RWPE1 (cell line): ENCODE data around the gene SNX11.

Experiments
- CTCF ChIA-PET: fragments of 350-600 bp; sonication (Branson Sonifier 250); formaldehyde crosslinking; extraction: SDS; loops from one replicate; lab custom pipeline; 2021; lab: Yijun Ruan, JAX
- POLR2A ChIA-PET: fragments of 400-600 bp; formaldehyde crosslinking; extraction: SDS; loops from one replicate; lab custom pipeline; 2020; ENCODE audit warnings: antibody characterized with exemption; ENCODE audit not compliant: low non-redundant PET; lab: Yijun Ruan, JAX
- DNase-seq: peaks from one replicate; pipeline ENCODE4 v3.0.0; 2012; ENCODE audit warnings: low spot score
- H3K27ac ChIP-seq: fragments of 450-650 bp; 2 replicates; pipeline ENCODE4 v1.5.1; 2017
- TF ChIP-seq, protein P1 (sequence below): fragments of 450-650 bp; conservative IDR thresholded peaks from 2 replicates; pipeline ENCODE4 v1.5.1; 2017; ENCODE audit warnings: low read depth, mild to moderate bottlenecking

Gene SNX11

GRCh38 chr17:48153691-48154358, 46.3 kb downstream of the SNX11 start:
- ChIA-PET CTCF (interaction anchor here (0.5 to 1.0 kb wide), 4 partner anchors 12 to 595 kb away, joined by 3 to 4 read pairs (median 3); no protein-coding TSS in a partner anchor), POLR2A (no interaction called here)
- TF ChIP-seq, protein P1, sequence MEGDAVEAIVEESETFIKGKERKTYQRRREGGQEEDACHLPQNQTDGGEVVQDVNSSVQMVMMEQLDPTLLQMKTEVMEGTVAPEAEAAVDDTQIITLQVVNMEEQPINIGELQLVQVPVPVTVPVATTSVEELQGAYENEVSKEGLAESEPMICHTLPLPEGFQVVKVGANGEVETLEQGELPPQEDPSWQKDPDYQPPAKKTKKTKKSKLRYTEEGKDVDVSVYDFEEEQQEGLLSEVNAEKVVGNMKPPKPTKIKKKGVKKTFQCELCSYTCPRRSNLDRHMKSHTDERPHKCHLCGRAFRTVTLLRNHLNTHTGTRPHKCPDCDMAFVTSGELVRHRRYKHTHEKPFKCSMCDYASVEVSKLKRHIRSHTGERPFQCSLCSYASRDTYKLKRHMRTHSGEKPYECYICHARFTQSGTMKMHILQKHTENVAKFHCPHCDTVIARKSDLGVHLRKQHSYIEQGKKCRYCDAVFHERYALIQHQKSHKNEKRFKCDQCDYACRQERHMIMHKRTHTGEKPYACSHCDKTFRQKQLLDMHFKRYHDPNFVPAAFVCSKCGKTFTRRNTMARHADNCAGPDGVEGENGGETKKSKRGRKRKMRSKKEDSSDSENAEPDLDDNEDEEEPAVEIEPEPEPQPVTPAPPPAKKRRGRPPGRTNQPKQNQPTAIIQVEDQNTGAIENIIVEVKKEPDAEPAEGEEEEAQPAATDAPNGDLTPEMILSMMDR, result peak; percentile 32
- no peak overlapping the region for H3K27ac ChIP-seq
- peak; percentile 42 for DNase-seq

DNA sequence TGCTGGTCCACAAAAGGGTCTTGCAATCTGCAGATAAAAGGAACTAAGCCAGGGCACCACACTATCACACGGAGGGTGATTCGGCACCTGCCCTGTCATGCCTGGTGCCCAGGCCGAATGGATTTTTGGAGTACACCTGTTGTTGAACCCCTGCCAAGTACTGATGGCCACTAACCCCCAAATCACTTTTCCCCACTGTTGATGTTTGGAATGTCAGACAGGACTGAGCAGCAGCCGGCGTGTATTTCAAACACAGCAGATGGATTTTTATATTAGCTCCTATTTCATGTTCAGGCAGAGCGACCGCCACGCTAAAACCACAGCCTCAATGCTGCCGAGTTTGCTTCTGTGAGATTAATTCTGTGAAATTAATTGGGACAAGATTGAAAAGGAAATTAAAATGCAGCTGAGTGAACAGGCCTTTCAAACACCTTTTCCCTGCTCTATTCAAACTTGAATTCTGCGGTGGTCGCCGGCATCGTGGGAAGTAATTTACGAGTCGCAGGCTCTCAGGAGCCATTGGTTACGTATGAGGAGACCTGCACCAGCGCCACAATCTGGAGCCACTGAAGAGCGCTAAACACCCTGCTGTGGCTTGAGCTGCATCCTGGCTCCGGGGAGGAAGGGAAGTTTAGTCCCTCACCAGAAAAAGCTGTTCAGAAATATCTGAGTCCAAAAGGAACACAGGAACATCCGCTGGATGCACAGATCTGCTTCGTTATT, 48.5 kb downstream of the SNX11 start:
- TF ChIP-seq, protein P1, result no peak
- ChIA-PET POLR2A (no interaction called here), CTCF (no interaction called here)
- no peak overlapping the region for H3K27ac ChIP-seq
- no peak for DNase-seq

- no peak overlapping the region for H3K27ac ChIP-seq
- no peak for DNase-seq
- TF ChIP-seq, protein P1, result no peak
- POLR2A ChIA-PET, result no interaction called here
- CTCF ChIA-PET, result interaction anchor here (0.6 kb wide), 1 partner anchor 428 kb away, joined by 3 read pairs; no protein-coding TSS in a partner anchor
These were observed 51.7 kb downstream of the SNX11 start for GRCh38 chr17:48159232-48159631.

- CTCF ChIA-PET, result no interaction called here
- POLR2A ChIA-PET, result no interaction called here
- no peak overlapping the region for H3K27ac ChIP-seq
- TF ChIP-seq, protein P1, result no peak
- DNase-seq, result no peak
These were observed 52.9 kb downstream of the SNX11 start for GRCh38 chr17:48160177-48161081.

DNA sequence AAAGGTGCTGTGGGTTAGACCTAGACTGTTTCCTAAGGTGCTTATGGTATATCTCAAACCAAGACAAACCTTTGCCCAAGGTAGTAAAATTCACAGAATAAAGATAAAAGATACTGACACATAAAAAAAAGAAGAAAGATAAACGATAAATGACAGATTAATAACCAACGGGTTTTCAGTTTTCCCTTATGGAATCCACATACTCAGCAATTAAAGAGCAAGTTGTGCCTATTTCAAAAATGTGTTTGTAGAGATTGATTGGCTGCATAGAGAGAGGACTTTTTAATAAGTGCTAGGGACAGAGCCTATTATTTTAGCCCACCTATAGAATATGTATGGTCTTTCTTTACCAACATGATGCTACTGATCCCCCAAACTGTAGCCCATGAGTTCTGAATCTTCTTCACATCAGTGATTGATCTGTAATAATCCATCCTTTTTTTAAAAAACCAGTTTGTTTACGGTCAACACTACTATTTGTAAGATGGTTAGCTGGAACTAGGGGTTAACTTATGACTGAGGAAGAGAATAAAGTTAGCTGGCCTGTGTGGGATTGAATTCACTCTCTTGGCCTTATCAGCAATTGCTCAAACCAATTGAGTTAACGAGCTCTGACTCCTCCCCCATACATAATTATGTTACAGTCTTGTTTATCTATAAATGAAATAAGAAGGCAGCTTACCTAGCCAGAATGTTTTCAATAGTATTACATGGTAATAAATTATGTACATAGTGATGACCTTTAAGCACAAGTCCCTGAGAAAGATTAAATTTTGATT, 53.8 kb downstream of the SNX11 start:
- TF ChIP-seq, protein P1, result no peak
- H3K27ac ChIP-seq, result no peak overlapping the region
- POLR2A ChIA-PET, result no interaction called here
- CTCF ChIA-PET, result no interaction called here
- DNase-seq, result no peak
